Hepatocyte (in vitro differentiated cells): Measurements from ENCODE around the gene TASP1.

Source experiments
- CTCF ChIP-seq: fragments of 200-600 bp; sonication (generic); IDR thresholded peaks from 2 replicates; pipeline ENCODE4 v1.5.1; 2016; ENCODE audit warnings: antibody characterized with exemption, mild to moderate bottlenecking; ENCODE audit not compliant: poor library complexity
- EZH2 ChIP-seq: fragments of 200-600 bp; sonication (generic); IDR thresholded peaks from 2 replicates; pipeline ENCODE4 v1.6.1; 2016; ENCODE audit warnings: antibody characterized with exemption, mild to moderate bottlenecking, borderline replicate concordance

DNA sequence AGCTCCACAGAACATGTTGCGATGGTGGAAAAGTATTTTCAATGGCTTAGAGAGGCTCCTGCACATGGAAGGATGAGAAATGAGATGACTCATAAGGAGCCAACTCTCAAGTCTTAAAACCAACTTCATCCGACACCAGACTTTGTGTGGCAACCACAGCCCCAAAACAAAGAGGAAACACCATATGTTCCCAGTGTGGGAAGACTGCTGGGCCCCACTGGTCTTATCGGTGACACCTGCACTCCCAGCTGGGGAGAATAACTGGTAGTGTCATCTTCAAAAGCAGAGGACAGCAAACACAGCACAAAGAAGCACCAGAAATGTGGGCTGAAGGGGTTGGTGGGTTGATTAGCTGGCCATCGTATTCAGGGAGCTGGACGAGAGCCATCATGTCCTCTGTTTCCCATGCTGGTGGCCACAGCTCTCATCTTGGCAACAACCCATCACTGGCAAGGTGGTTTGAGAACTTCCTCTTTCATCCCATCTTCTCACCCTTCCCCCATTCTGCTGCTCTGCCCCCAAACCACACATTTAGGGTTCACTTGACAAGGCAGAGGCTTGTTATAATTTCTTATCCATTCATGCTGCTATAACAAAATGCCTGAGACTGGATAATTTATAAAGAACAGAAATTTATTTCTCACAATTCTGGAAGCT, 46.0 kb upstream of the TASP1 start:
- no peak for TF ChIP-seq CTCF
- no peak for TF ChIP-seq EZH2
